ENCODE data around the gene NFIX. TPM values are rescaled to one million over a fixed set of nuclear protein-coding genes. Genes with fewer than 3 reads are reported as not detected.
A peak's percentile ranks its signal among the peaks of the same experiment; 100 is the strongest.

NFIX gene
- total RNA-seq, 1 experiment from 2014 or later: 78.0 TPM

DNA sequence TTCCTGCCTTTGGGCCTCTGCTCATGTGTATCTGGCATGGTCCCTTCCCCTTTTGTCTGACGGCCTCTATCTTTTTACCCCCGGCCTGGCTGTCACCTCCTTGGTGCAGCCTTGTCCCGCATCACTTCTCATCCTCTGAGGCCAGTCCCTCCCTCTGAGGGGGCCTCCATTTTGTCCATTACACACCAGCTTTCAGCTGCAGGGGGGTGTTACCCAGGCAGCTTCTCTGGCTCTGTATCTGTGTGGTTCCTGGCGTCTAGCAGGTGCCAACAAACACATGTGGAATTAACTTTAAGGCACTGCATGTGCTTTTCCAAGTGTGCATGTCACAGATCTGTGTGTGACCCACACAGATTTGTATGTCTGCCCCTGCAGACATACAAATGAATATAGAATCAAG lies 55.0 kb downstream of the NFIX start:
- Histone ChIP-seq H3K27me3 (no peaks in the 10 kb centered on the region), H3K36me3 (peaks cover 90% of the 10 kb centered on the region), H3K9me3 (no peaks in the 10 kb centered on the region), H3K4me3 (no peak overlapping the region)
- DNase-seq: no peak

DNA sequence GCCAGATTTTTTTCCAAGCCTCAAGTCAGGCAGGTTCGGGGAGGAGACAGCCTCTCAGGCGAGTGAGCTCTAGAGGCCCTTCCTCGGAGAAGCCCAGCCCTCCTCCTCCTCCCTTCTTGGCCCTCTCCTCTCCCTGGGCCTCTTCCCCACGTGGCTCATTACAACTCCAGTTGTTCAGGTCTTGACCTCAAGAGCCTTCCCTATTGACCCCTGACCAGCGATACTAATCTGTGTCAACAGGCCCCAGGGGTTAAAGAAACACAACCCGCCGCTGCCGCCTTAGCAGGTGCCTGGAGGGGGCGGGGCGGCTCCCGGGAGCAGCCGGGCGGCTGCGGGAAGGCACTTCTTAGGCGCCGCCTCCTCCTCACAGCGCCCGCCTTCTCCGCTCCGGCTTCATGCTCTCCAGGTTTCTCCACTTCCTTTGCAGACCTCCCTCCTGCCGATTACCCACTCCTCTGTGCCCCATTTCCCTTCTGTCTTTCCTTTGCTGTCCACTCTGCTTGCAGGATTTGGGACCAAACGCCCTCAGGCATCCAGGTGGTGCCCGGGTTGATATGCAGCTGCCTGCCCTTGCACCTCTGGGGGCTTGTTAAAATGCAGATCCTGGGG lies 56.4 kb downstream of the NFIX start:
- H3K27me3 ChIP-seq: no peaks in the 10 kb centered on the region
- no peaks in the 10 kb centered on the region for H3K9me3 ChIP-seq
- DNase-seq: peak; percentile 41
- H3K36me3 ChIP-seq: peaks cover 88% of the 10 kb centered on the region
- H3K4me3 ChIP-seq: no peak overlapping the region

DNA sequence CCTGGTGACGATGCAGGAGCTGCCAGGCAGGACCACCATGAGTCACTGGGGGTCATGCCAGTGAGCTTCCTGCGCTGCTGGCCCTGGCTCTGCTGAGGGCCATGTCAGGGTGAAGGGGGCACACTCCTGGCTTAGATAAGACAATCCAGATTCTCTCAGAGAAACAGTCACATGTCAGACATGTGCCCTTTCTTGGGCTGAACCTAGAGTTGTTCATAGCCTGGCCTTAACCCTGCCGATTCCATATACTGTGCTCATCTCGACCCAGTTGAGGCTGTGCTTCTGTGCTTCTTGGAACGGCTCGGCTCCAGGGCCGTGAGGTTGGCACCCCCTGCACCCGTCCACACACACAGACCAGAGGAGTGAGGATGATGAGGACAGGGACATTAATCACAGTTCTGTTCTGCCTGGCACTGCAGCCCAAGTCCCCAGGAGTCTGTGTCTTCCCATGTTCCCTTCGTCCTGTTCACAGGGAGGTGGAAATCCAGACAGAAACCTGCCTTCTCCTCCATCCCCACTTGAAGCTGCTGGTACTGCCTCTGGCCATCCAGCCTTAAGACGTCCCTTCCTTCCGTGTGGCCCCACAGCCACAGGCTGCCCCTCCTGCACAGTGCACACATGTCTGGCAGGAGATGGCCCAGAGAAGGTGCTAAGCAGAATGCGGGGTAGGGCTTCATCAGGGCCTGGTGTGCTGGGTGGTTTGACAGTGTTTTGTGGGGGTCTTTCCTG lies 57.3 kb downstream of the NFIX start:
- peaks cover 87% of the 10 kb centered on the region for H3K36me3 ChIP-seq
- H3K4me3 ChIP-seq: no peak overlapping the region
- H3K9me3 ChIP-seq: no peaks in the 10 kb centered on the region
- no peaks in the 10 kb centered on the region for H3K27me3 ChIP-seq
- DNase-seq: no peak

DNA sequence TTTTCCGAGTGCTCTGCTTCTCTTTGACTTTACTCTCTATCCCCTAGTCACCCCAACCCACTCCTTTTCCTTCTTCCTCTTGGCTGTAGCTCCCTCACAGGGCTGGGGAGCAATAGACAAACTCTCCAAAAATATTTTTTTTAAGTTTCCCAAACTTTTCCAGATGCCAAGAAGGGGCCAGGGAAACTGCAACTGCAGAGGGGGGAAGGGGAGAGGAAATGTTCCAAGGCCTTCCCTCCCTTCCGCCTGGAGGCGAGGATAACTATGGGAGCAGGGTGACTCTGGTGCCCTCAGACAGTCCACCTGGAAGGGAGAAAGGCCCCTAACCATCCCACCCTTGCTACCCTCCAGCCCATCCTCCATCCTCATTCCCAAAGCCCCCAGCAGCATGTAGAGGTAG lies 58.0 kb downstream of the NFIX start:
- Histone ChIP-seq H3K9me3 (no peaks in the 10 kb centered on the region), H3K4me3 (no peak overlapping the region), H3K36me3 (peaks cover 81% of the 10 kb centered on the region), H3K27me3 (no peaks in the 10 kb centered on the region)
- no peak for DNase-seq

DNA sequence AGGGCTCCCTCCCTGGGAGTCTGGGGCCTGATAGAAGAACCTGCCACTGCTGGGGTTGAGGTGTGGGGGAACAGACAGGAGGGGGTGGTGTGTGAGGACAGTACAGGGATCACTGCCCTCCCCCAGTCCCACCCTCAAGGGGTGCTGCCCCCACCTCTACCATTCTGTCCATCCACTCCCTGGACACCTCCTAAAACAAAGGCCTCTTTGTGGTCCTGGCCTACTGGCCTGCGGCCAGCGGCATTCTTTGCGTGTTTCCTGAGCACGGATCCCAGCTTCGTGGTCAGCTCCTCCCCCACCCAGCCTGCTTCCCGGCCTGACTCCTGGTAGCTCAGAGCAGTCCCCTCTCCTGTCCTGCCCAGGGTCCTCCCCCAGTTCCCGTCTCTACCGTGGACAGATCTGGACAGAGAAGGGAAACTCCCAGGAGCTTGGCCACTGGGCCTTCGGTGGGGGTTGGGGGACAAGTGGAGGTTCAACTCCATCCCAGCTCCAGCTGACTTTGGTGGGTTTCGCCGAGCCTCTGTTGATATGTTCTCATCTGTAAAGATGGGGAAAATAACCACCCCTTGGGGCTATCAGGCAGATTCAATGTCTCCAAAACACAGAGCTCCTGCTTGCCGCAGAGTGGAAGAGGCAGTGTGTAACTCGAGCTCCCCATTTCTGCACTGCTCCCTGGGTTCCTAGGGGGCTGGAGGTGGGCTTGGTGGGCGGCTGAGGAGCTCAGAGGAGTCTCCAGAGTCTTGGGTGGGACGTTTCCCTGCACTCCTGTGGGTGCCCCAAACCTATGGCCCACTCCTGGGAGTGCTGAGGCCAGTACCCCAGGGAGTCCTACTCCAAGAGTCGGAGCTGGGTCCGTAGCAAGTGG lies 58.7 kb downstream of the NFIX start:
- Histone ChIP-seq H3K27me3 (no peaks in the 10 kb centered on the region), H3K9me3 (no peaks in the 10 kb centered on the region), H3K36me3 (peaks cover 74% of the 10 kb centered on the region), H3K4me3 (no peak overlapping the region)
- peak; percentile 98 for DNase-seq

DNA sequence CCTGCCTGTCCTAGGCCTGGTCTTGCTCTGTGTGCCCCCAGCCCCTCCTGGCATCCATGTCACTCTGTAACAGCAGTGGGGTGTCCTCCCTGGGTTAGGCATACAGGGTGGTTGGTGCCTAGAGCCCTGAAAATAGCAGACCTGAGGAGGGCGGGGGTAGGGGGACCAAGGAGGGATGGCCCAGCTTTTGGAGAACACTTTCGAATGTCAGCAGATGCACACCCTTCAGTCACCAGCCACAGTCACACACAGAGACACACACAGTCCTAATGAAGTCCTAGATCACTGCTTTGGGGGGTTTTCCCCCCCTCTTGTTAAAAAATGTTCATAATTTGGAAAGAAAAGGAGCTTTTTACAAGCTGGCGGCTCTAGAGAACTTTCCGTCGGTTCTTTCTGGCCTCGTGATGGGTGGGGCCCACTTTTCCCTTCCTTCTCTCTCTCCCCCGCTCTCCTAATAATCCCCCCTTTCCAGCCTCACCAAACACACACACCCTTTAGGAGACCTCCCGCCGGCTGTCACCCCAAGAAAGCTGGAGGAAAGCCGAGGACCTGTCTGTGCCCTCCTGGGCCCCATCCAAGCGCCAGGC lies 59.4 kb downstream of the NFIX start:
- H3K36me3 ChIP-seq: peaks cover 68% of the 10 kb centered on the region
- H3K9me3 ChIP-seq: no peaks in the 10 kb centered on the region
- no peak overlapping the region for H3K4me3 ChIP-seq
- DNase-seq: peak; percentile 56
- no peaks in the 10 kb centered on the region for H3K27me3 ChIP-seq

DNA sequence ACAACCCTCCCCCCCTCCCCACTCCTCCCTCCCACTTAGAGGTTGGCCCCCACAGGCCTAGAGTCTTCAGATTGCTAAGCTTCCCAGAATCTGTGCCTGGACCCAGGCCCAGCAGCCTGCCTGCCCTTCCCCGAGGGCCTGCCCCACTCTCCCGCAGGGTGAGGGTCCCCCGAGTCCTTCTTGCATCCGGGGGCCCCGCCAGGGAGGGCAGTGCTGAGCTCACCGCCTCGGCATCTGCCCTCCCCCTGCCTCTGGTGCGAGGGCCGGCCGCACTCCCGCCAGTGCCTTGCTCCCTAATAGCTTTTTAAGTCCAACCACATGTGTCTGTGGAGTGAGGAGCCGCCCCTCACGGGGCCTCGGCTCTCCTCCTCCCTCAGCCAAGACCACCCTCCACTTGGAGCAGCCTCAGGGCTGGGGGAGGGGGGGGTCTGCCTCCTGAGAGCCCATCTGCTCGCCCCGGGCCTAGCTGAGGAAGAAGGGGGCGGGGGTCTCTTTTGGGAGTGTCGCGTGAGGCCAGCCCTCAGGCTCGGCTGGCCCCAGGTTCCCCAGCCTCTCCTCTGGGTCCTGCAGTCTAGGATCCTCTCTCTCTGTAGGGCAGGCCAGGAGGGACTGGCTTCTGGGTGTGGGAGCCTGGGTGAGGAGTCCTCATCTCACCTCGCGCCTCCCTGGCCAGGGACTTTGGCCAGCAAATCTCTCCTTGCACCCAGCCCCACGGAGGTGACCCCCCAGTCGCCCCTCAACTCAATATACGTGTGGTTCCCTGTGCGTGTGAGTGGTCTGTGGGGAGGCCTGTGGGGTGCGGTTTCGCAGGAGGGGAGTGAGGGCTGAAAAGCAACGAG lies 60.2 kb downstream of the NFIX start:
- Histone ChIP-seq H3K27me3 (no peaks in the 10 kb centered on the region), H3K36me3 (peaks cover 67% of the 10 kb centered on the region), H3K4me3 (peak overlapping the region; percentile 4; the same call in 1 of the 2 replicates), H3K9me3 (no peaks in the 10 kb centered on the region)
- peak; percentile 99 for DNase-seq

DNA sequence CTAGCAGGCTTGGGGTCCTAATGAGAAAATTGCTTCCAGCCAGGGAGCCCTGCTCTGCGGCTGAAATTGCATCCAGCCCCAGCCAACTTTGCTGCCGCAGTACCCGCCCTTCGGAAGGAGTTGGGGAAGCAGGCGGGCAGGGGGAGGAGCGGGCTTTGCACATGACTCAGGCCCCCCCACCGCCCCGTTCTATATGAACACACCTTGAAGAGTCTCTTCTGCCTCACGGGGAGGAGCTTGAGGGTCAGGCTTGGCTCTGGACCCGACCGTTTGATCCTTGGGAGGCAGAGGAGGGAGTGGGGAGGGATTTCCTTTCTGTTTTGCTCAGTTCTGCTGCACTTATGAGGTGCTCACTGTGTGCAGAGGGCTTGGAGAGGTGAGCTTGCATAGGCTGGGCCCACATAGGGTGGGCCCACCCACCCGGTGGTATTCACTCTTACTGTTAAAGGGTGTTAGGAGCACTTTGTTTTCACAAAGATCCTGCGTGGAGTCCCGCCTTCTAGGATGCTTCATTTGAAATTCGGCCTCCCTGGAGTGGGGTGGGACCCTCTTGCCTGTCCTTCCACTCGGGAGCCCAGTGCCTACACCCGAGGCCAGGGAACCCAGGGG lies 60.9 kb downstream of the NFIX start:
- Histone ChIP-seq H3K27me3 (no peaks in the 10 kb centered on the region), H3K4me3 (peak overlapping the region; percentile 4; the same call in 1 of the 2 replicates), H3K36me3 (peaks cover 61% of the 10 kb centered on the region), H3K9me3 (no peaks in the 10 kb centered on the region)
- DNase-seq: peak; percentile 99

DNA sequence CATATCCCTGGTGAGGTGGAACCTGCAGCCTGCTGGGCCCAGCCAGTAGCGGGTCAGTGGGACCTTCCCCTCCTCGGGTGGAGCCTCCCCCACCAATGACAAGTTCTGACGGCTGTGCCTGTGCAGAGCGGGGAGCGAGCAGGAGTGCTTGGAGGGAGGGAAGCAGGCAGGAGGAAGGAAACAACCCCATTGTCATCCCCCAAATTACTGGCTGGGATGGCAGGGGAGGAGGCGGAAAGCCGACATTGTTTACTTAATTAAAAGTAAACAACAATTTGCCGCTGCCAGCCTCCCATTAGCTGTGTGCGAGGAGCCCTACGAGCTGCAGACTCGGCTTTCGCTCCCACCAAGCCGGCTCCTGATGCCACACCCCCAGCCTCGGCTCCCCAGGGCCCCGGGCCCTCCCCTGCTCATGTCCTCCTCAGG lies 61.9 kb downstream of the NFIX start:
- no peak for DNase-seq
- Histone ChIP-seq H3K27me3 (no peaks in the 10 kb centered on the region), H3K4me3 (no peak overlapping the region), H3K9me3 (no peaks in the 10 kb centered on the region), H3K36me3 (peaks cover 61% of the 10 kb centered on the region)

DNA sequence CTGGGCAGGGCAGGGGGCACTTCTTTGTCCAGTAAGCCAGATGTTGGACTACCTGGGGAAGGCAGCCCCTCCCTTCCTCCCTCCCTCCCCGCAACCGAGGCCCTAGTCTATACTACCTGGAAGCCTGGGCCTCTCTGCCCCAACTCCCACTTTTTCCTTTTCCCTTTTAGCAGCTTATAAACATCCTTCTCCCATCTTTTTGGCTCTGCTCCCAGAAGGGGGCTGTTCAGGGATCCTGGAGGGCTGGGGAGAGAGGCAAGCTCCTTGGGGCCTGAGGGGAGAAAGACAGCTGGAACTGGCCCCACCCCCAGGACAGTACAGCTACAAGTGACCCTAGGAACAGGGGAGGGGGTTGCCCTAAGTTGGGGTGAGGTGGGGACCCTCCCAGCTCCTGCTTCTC lies 62.5 kb downstream of the NFIX start:
- no peak overlapping the region for H3K4me3 ChIP-seq
- no peak for DNase-seq
- H3K9me3 ChIP-seq: no peaks in the 10 kb centered on the region
- H3K36me3 ChIP-seq: peaks cover 61% of the 10 kb centered on the region
- H3K27me3 ChIP-seq: no peaks in the 10 kb centered on the region

DNA sequence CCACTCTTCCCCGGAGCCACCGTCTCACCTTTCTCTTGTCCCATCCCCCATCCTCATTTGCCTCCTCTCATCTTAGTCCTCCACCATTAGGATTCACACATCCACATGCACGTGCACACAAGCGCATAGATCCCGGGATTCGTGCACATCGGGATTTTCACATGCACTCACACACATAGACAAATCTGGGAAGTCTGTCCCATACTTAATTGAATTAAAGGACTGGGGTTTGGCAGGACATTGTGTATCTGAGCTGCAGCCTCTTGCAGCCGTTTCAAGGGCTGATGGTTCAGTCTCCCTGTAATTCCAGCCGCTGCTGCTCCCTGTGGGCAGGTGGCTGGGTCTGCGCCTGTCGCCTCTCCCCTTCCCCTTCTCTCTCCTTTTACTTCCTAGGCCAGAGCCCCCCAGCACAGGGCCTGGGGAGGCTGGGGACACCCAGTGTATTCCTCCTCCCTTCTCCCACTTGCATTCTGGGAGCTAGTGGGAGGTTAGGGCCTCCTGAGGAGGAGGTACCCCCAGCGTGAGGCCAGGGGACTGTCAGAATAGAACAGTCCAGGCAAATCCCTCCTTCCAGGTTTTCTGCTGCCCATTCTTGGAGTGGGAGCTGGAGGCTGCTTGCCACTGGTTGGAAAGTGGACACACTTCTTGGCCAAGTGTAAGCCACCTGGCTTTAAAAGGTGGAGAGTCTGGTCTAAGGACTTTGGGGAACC lies 63.8 kb downstream of the NFIX start:
- Histone ChIP-seq H3K36me3 (peaks cover 61% of the 10 kb centered on the region), H3K4me3 (no peak overlapping the region)

DNA sequence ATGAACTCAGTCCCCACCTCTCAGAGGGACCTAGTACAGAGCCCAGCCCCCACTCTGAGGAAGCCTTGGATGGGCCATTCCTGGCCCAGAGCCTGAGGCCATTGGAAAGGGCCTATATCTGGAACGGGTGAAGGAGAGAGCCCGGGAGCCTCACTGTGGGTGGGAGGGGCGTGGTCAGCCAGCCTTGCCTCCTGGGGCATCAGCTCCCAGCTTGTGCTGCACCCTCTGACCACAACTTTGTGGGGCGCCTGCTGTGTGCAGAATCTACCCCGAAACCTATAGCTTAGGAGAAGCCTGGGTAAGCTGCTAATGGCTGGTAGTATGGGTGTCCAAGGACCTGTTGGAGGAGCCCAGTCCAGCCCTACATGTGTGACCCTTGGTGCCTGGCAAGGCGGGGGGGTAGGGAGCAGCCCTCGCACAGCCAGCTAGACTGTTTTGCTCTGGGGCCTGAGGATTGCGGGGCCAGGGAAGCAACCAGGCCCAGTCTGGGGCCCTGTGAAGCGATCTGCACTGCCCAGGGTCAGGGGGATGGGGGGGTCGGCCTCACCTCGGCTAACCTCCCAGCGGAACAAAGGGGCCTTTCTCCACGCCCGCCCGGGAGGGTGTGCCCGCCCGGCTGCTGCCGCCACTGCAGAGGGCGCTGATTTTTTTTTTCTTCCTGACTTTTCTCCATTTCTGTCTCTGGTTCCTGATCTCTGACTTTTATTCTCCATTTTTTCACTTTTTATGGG lies 65.1 kb downstream of the NFIX start:
- H3K9me3 ChIP-seq: no peaks in the 10 kb centered on the region
- DNase-seq: peak; percentile 94
- H3K4me3 ChIP-seq: no peak overlapping the region; the same call in 1 of the 2 replicates
- peaks cover 66% of the 10 kb centered on the region for H3K36me3 ChIP-seq
- no peaks in the 10 kb centered on the region for H3K27me3 ChIP-seq

More for the DNA sequence above, 63.8 kb downstream of the NFIX start:
- Histone ChIP-seq H3K9me3 (no peaks in the 10 kb centered on the region), H3K27me3 (no peaks in the 10 kb centered on the region)
- no peak for DNase-seq

DNA sequence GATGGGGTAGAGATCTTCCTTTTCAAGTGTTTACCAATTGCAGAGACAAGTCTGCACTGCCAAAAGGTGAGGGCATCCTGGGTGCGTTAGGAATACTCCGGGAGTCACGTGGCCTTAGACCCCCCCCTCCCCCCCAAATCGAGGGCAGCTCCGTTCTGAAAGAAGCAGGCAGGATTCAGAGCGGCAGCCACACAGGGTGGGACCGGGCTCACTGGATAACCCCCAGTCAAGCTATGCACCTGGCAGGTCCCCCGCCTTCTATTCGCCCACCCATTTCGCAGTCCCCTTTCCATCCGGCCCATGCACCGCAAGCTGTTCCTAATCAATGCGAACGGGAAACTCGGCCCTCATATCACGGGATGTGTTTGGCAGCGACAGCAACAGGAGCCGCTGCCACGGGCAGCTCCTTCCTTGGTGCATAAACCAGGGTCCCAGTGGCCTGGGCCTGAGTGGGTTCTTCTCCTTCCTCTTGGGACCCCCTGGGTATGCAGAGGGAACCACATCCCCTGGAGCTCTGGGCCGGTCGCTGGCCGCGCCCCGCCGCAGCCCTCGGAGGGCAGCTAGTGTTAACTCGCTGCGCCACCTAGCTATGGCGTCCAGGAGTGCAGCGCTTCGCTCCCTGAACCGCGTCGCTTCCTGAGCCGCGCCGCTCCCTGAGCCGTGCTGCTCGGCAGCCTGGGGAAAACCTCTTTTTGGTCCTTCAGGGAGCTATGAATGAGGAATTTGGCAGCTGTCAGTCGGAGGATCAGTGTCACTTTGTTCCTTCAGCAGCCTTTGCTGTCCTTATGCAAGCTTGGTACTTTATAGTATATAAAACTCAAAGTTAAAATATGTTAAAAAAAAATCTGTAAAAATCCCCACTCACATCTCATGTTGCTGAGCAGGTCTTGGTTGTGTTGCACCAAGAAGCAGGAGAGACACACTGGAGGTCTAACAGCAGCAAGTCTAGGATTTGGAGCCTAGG lies 66.0 kb downstream of the NFIX start:
- Histone ChIP-seq H3K4me3 (peak overlapping the region; percentile 19), H3K36me3 (peaks cover 68% of the 10 kb centered on the region), H3K9me3 (no peaks in the 10 kb centered on the region), H3K27me3 (no peaks in the 10 kb centered on the region)
- DNase-seq: peak; percentile 86

DNA sequence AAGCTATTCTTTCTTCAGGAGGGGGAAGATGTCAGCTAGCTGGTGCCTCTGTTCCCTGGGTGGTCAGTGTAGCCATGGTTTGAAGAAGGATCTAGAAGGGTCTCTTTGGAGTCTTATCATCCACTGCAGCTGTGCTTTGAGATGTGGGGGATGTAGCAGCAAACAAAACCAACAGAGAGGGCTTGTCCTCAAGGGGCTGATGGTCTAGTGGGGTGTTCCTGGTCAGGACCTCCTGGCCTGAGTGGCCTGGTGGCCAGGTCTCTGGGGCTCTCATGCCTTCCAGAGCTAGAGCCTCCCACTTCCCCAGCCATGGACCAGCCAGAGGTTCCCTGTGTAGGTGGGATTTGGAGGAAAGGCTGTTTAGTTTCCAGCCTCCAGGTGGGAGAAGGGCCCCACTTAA lies 67.0 kb downstream of the NFIX start:
- Histone ChIP-seq H3K4me3 (no peak overlapping the region), H3K9me3 (no peaks in the 10 kb centered on the region), H3K27me3 (no peaks in the 10 kb centered on the region), H3K36me3 (peaks cover 68% of the 10 kb centered on the region)
- no peak for DNase-seq

Measured in MG63 (cell line).